Activated T-helper 1 cell treated with anti-CD3 and anti-CD28 coated beads, Interleukin-12 subunit alpha, Interleukin-12 subunit beta, Interleukin-2, Interleukin-4 antibody, amounts not matched to agents 30 ng/mL and 10 ng/mL and 1 ng/mL, durations not matched to agents 14 hours and 24 hours and 36 hours (primary cell): ENCODE results near the gene SYNPR. TPM values are rescaled to one million over a fixed set of nuclear protein-coding genes. Genes with fewer than 3 reads are reported as not detected.

ENCODE experiments used
- DNase-seq: peaks from one replicate; pipeline ENCODE4 v3.0.0; 2021; ENCODE audit warnings: low spot score
- H3K27ac Mint-ChIP-seq: one replicate; pipeline ENCODE4 v1.8.0; 2021; ENCODE audit warnings: mild to moderate bottlenecking, mixed read lengths
- H3K27me3 Mint-ChIP-seq: one replicate; pipeline ENCODE4 v1.8.0; 2022; ENCODE audit warnings: mild to moderate bottlenecking, moderate library complexity, mixed read lengths; ENCODE audit not compliant: insufficient read depth
- H3K36me3 Mint-ChIP-seq: one replicate; pipeline ENCODE4 v1.8.0; 2021; ENCODE audit warnings: low read depth, mixed read lengths
- H3K4me1 Mint-ChIP-seq: one replicate; pipeline ENCODE4 v1.8.0; 2021; ENCODE audit warnings: low read depth, mixed read lengths
- H3K4me3 Mint-ChIP-seq: one replicate; pipeline ENCODE4 v1.8.0; 2021; ENCODE audit warnings: mild to moderate bottlenecking, moderate library complexity, mixed read lengths
- H3K9me3 Mint-ChIP-seq: one replicate; pipeline ENCODE4 v1.8.0; 2021; ENCODE audit warnings: mixed read lengths
- intact Hi-C: fragments of 100-400 bp; cut with micrococcal nuclease; formaldehyde crosslinking; loops from one replicate; pipeline ENCODE4 v1.15.1; 2024
- total RNA-seq: library from RNA; stranded (reverse); gene quantifications from 2 replicates; pipeline ENCODE4 v1.2.3, GENCODE V29; 2022

SYNPR gene
- total RNA-seq, 1 donor from 2014 or later, result not detected

GRCh38 chr3:63274359-63274758, 3.7 kb upstream of the SYNPR start:
- Mint-ChIP-seq H3K36me3 (no peaks in the 10 kb centered on the region), H3K27ac (no peak overlapping the region), H3K4me1 (no peaks in the 10 kb centered on the region), H3K9me3 (no peaks in the 10 kb centered on the region), H3K27me3 (peaks cover 13% of the 10 kb centered on the region), H3K4me3 (no peak overlapping the region)
- DNase-seq, result no peak
- intact Hi-C loops, result no loop called here

GRCh38 chr3:63279005-63279841, 1.1 kb downstream of the SYNPR start:
- no peak overlapping the region for H3K27ac Mint-ChIP-seq
- H3K36me3 Mint-ChIP-seq, result no peaks in the 10 kb centered on the region
- H3K4me3 Mint-ChIP-seq, result no peak overlapping the region
- DNase-seq, result no peak
- H3K9me3 Mint-ChIP-seq, result no peaks in the 10 kb centered on the region
- peaks cover 16% of the 10 kb centered on the region for H3K27me3 Mint-ChIP-seq
- intact Hi-C loops, result no loop called here
- H3K4me1 Mint-ChIP-seq, result no peaks in the 10 kb centered on the region

GRCh38 chr3:63287610-63288009, 9.5 kb downstream of the SYNPR start:
- Mint-ChIP-seq H3K9me3 (no peaks in the 10 kb centered on the region), H3K4me3 (no peak overlapping the region), H3K36me3 (no peaks in the 10 kb centered on the region), H3K27me3 (no peaks in the 10 kb centered on the region), H3K4me1 (no peaks in the 10 kb centered on the region), H3K27ac (no peak overlapping the region)
- no peak for DNase-seq
- intact Hi-C loops, result no loop called here

GRCh38 chr3:63290686-63291085, 12.6 kb downstream of the SYNPR start:
- Mint-ChIP-seq H3K9me3 (no peaks in the 10 kb centered on the region), H3K4me1 (no peaks in the 10 kb centered on the region), H3K36me3 (no peaks in the 10 kb centered on the region), H3K4me3 (no peak overlapping the region), H3K27me3 (no peaks in the 10 kb centered on the region), H3K27ac (no peak overlapping the region)
- no peak for DNase-seq
- intact Hi-C loops, result no loop called here

- Mint-ChIP-seq H3K36me3 (no peaks in the 10 kb centered on the region), H3K27ac (no peak overlapping the region), H3K27me3 (no peaks in the 10 kb centered on the region), H3K9me3 (no peaks in the 10 kb centered on the region), H3K4me1 (no peaks in the 10 kb centered on the region), H3K4me3 (no peak overlapping the region)
- intact Hi-C loops, result no loop called here
- DNase-seq, result no peak
Measured at GRCh38 chr3:63294332-63294731, 16.2 kb downstream of the SYNPR start.

- H3K4me3 Mint-ChIP-seq, result no peak overlapping the region
- intact Hi-C loops, result no loop called here
- no peaks in the 10 kb centered on the region for H3K36me3 Mint-ChIP-seq
- H3K9me3 Mint-ChIP-seq, result no peaks in the 10 kb centered on the region
- no peaks in the 10 kb centered on the region for H3K4me1 Mint-ChIP-seq
- no peak for DNase-seq
- H3K27me3 Mint-ChIP-seq, result no peaks in the 10 kb centered on the region
- H3K27ac Mint-ChIP-seq, result no peak overlapping the region
Measured at GRCh38 chr3:63295356-63295755, 17.2 kb downstream of the SYNPR start.

GRCh38 chr3:63295806-63296205, 17.7 kb downstream of the SYNPR start:
- Mint-ChIP-seq H3K36me3 (no peaks in the 10 kb centered on the region), H3K27ac (no peak overlapping the region), H3K4me1 (no peaks in the 10 kb centered on the region), H3K9me3 (no peaks in the 10 kb centered on the region), H3K27me3 (no peaks in the 10 kb centered on the region), H3K4me3 (no peak overlapping the region)
- intact Hi-C loops, result no loop called here
- DNase-seq, result no peak

- no peaks in the 10 kb centered on the region for H3K36me3 Mint-ChIP-seq
- no peaks in the 10 kb centered on the region for H3K27me3 Mint-ChIP-seq
- H3K9me3 Mint-ChIP-seq, result no peaks in the 10 kb centered on the region
- no peak overlapping the region for H3K27ac Mint-ChIP-seq
- H3K4me3 Mint-ChIP-seq, result no peak overlapping the region
- intact Hi-C loops, result no loop called here
- DNase-seq, result no peak
- H3K4me1 Mint-ChIP-seq, result no peaks in the 10 kb centered on the region
Measured at GRCh38 chr3:63296249-63296648, 18.1 kb downstream of the SYNPR start.

GRCh38 chr3:63303238-63303637, 25.1 kb downstream of the SYNPR start:
- Mint-ChIP-seq H3K36me3 (no peaks in the 10 kb centered on the region), H3K27me3 (no peaks in the 10 kb centered on the region), H3K4me1 (no peaks in the 10 kb centered on the region), H3K9me3 (no peaks in the 10 kb centered on the region), H3K27ac (no peak overlapping the region), H3K4me3 (no peak overlapping the region)
- intact Hi-C loops, result no loop called here
- DNase-seq, result no peak

- no peaks in the 10 kb centered on the region for H3K4me1 Mint-ChIP-seq
- no peaks in the 10 kb centered on the region for H3K27me3 Mint-ChIP-seq
- H3K9me3 Mint-ChIP-seq, result no peaks in the 10 kb centered on the region
- no peaks in the 10 kb centered on the region for H3K36me3 Mint-ChIP-seq
- intact Hi-C loops, result no loop called here
- no peak overlapping the region for H3K4me3 Mint-ChIP-seq
- no peak for DNase-seq
- no peak overlapping the region for H3K27ac Mint-ChIP-seq
Measured at GRCh38 chr3:63304421-63304820, 26.3 kb downstream of the SYNPR start.

- no peaks in the 10 kb centered on the region for H3K4me1 Mint-ChIP-seq
- intact Hi-C loops, result no loop called here
Measured at GRCh38 chr3:63308072-63308471, 30.0 kb downstream of the SYNPR start.

GRCh38 chr3:63309768-63310167, 31.7 kb downstream of the SYNPR start:
- no peak for DNase-seq
- no peak overlapping the region for H3K4me3 Mint-ChIP-seq
- H3K9me3 Mint-ChIP-seq, result no peaks in the 10 kb centered on the region
- H3K27ac Mint-ChIP-seq, result no peak overlapping the region
- intact Hi-C loops, result no loop called here
- no peaks in the 10 kb centered on the region for H3K27me3 Mint-ChIP-seq
- no peaks in the 10 kb centered on the region for H3K36me3 Mint-ChIP-seq
- H3K4me1 Mint-ChIP-seq, result no peaks in the 10 kb centered on the region

More at GRCh38 chr3:63308072-63308471, 30.0 kb downstream of the SYNPR start:
- no peaks in the 10 kb centered on the region for H3K36me3 Mint-ChIP-seq
- no peak overlapping the region for H3K4me3 Mint-ChIP-seq
- no peak for DNase-seq
- H3K9me3 Mint-ChIP-seq, result no peaks in the 10 kb centered on the region
- no peaks in the 10 kb centered on the region for H3K27me3 Mint-ChIP-seq
- no peak overlapping the region for H3K27ac Mint-ChIP-seq

- no peaks in the 10 kb centered on the region for H3K36me3 Mint-ChIP-seq
- no peak overlapping the region for H3K4me3 Mint-ChIP-seq
- peaks cover 3% of the 10 kb centered on the region for H3K27me3 Mint-ChIP-seq
- no peaks in the 10 kb centered on the region for H3K4me1 Mint-ChIP-seq
- H3K9me3 Mint-ChIP-seq, result no peaks in the 10 kb centered on the region
- no peak for DNase-seq
- intact Hi-C loops, result no loop called here
- no peak overlapping the region for H3K27ac Mint-ChIP-seq
Measured at GRCh38 chr3:63323766-63324165, 45.7 kb downstream of the SYNPR start.

- intact Hi-C loops, result no loop called here
- Mint-ChIP-seq H3K36me3 (no peaks in the 10 kb centered on the region), H3K4me3 (no peak overlapping the region), H3K27ac (no peak overlapping the region), H3K9me3 (no peaks in the 10 kb centered on the region), H3K27me3 (peaks cover 3% of the 10 kb centered on the region), H3K4me1 (no peaks in the 10 kb centered on the region)
- DNase-seq, result no peak
Measured at GRCh38 chr3:63324621-63325020, 46.5 kb downstream of the SYNPR start.
